Ascending aorta (tissue), 2 donors: ENCODE results near the gene WDR45. TPM values are rescaled to one million over a fixed set of nuclear protein-coding genes. Genes with fewer than 3 reads are reported as not detected.

Experiments used
- DNase-seq, 2 donors: peaks; one replicate each; pipeline ENCODE4 v3.0.0-alpha.2; 2019; ENCODE audit warnings: low spot score in 2 of 2
- H3K27ac ChIP-seq, 2 donors: fragments of 200-600 bp; sonication (generic); one replicate each; pipeline ENCODE4 v1.5.1; 2016 to 2017; ENCODE audit warnings: mild to moderate bottlenecking in 1 of 2
- H3K27me3 ChIP-seq: fragments of 200-600 bp; sonication (generic); one replicate; pipeline ENCODE4 v1.5.1; 2017
- H3K36me3 ChIP-seq, 2 donors: fragments of 200-600 bp; sonication (generic); one replicate each; pipeline ENCODE4 v1.5.1; 2016
- H3K4me1 ChIP-seq, 2 donors: fragments of 200-600 bp; sonication (generic); one replicate each; pipeline ENCODE4 v1.5.1; 2016 to 2017; ENCODE audit warnings: mild to moderate bottlenecking in 1 of 2
- H3K4me3 ChIP-seq, 2 donors: fragments of 200-600 bp; sonication (generic); one replicate each; pipeline ENCODE4 v1.5.1; 2016 to 2017; ENCODE audit warnings: mild to moderate bottlenecking in 1 of 2
- H3K9me3 ChIP-seq, 2 donors: fragments of 200-600 bp; sonication (generic); one replicate each; pipeline ENCODE4 v1.5.1; 2016
- CTCF ChIP-seq, 3 experiments: fragments of 200-600 bp in 2 of 3; fragments of 450-650 bp in 1 of 3; sonication (generic) in 2 of 3; IDR thresholded peaks; one replicate each; pipeline ENCODE4 v1.5.1; 2016 to 2019; ENCODE audit warnings: antibody characterized with exemption in 3 of 3, mild to moderate bottlenecking in 1 of 3, moderate library complexity in 1 of 3
- intact Hi-C: fragments of 100-400 bp; cut with DNase I; formaldehyde crosslinking; loops from one replicate; pipeline ENCODE4 v1.15.1; 2023
- total RNA-seq: library from RNA; depleted of rRNA; stranded (reverse); fragments of >200 nt; gene quantifications from one replicate; pipeline ENCODE4 v1.1.0, GENCODE V29; 2016

Gene WDR45
- total RNA-seq, 1 donor from 2014 or later: 169 TPM

GRCh38 chrX:49039598-49040375, 39.9 kb downstream of the WDR45 start:
- H3K4me1 ChIP-seq: peaks cover 0 to 3% of the 10 kb centered on the region in 2 donors
- no peak for TF ChIP-seq CTCF (IDR thresholded peaks at IDR 0.05)
- peaks cover 20 to 33% of the 10 kb centered on the region in 2 donors for H3K36me3 ChIP-seq
- peak overlapping the region; percentile 95 to 98 for H3K27ac ChIP-seq
- peak overlapping the region; percentile 68 to 73 for H3K4me3 ChIP-seq
- DNase-seq: peak; percentile 51 to 88
- H3K9me3 ChIP-seq: no peaks in the 10 kb centered on the region
- intact Hi-C loops: loop anchor here (1.0 to 5.0 kb wide), 5 partner anchors 40 to 237 kb away; partner anchors contain the start of genes HDAC6, PQBP1, PRICKLE3 and TIMM17B
- H3K27me3 ChIP-seq: no peaks in the 10 kb centered on the region

GRCh38 chrX:49037883-49038475, 41.7 kb downstream of the WDR45 start:
- Histone ChIP-seq H3K27ac (peak overlapping the region in 1 of 2 donors; percentile 98), H3K9me3 (no peaks in the 10 kb centered on the region), H3K4me1 (peaks cover 0 to 3% of the 10 kb centered on the region in 2 donors), H3K27me3 (no peaks in the 10 kb centered on the region), H3K4me3 (no peak overlapping the region), H3K36me3 (peaks cover 33 to 51% of the 10 kb centered on the region in 2 donors)
- no peak for TF ChIP-seq CTCF (IDR thresholded peaks at IDR 0.05)
- intact Hi-C loops: no loop called here
- DNase-seq: no peak

GRCh38 chrX:49030283-49030682, 49.4 kb downstream of the WDR45 start:
- H3K4me1 ChIP-seq: no peaks in the 10 kb centered on the region
- no peaks in the 10 kb centered on the region for H3K9me3 ChIP-seq
- DNase-seq: no peak
- no peak overlapping the region for H3K4me3 ChIP-seq
- intact Hi-C loops: no loop called here
- peaks cover 35 to 40% of the 10 kb centered on the region in 2 donors for H3K36me3 ChIP-seq
- TF ChIP-seq CTCF (IDR thresholded peaks at IDR 0.05): no peak
- no peak overlapping the region for H3K27ac ChIP-seq
- H3K27me3 ChIP-seq: no peaks in the 10 kb centered on the region

GRCh38 chrX:49029876-49030275, 49.8 kb downstream of the WDR45 start:
- DNase-seq: no peak
- no peak overlapping the region for H3K27ac ChIP-seq
- no peaks in the 10 kb centered on the region for H3K27me3 ChIP-seq
- no peaks in the 10 kb centered on the region for H3K4me1 ChIP-seq
- H3K36me3 ChIP-seq: peaks cover 35 to 40% of the 10 kb centered on the region in 2 donors
- no peak for TF ChIP-seq CTCF (IDR thresholded peaks at IDR 0.05)
- no peaks in the 10 kb centered on the region for H3K9me3 ChIP-seq
- intact Hi-C loops: no loop called here
- no peak overlapping the region for H3K4me3 ChIP-seq

Other genes with a start within 250 kb of the WDR45 start
- not detected for gene PCSK1N, start 244.3 kb downstream of the WDR45 start, total RNA-seq
- gene TIMM17B, start 182.1 kb downstream of the WDR45 start, total RNA-seq: 15.3 TPM
- gene PQBP1, start 182.0 kb downstream of the WDR45 start, total RNA-seq: 14.8 TPM
- gene SLC35A2, start 168.2 kb downstream of the WDR45 start, total RNA-seq: 20.2 TPM
- 5.6 TPM for gene PIM2, start 160.9 kb downstream of the WDR45 start, total RNA-seq
- 72.3 TPM for gene OTUD5, start 122.3 kb downstream of the WDR45 start, total RNA-seq
- 10.4 TPM for gene KCND1, start 108.0 kb downstream of the WDR45 start, total RNA-seq
- 15.0 TPM for gene GRIPAP1, start 77.6 kb downstream of the WDR45 start, total RNA-seq
- gene TFE3, start 36.5 kb downstream of the WDR45 start, total RNA-seq: 141 TPM
- 0.11 TPM for gene CCDC120, start 20.9 kb downstream of the WDR45 start, total RNA-seq
- gene PRAF2, start 5.9 kb downstream of the WDR45 start, total RNA-seq: 48.4 TPM
- gene GPKOW, start 43.8 kb upstream of the WDR45 start, total RNA-seq: 19.4 TPM
- gene MAGIX, start 82.9 kb upstream of the WDR45 start, total RNA-seq: 0.32 TPM
- gene PLP2, start 92.0 kb upstream of the WDR45 start, total RNA-seq: 51.6 TPM
- gene PRICKLE3, start 106.5 kb upstream of the WDR45 start, total RNA-seq: 25.3 TPM
- gene SYP, start 120.3 kb upstream of the WDR45 start, total RNA-seq: 0.53 TPM
- not detected for gene CACNA1F, start 153.5 kb upstream of the WDR45 start, total RNA-seq
- gene CCDC22, start 155.6 kb upstream of the WDR45 start, total RNA-seq: 22.6 TPM
- gene FOXP3, start 184.8 kb upstream of the WDR45 start, total RNA-seq: not detected
- gene PPP1R3F, start 189.9 kb upstream of the WDR45 start, total RNA-seq: 14.8 TPM
- gene GAGE10, start 223.8 kb upstream of the WDR45 start, total RNA-seq: not detected
- gene GAGE12J, start 242.2 kb upstream of the WDR45 start, total RNA-seq: not detected